SH-SY5Y (cell line): ENCODE results near the gene LYPD3.

ENCODE experiments used
- GATA2 ChIP-seq: IDR thresholded peaks from 2 replicates; pipeline ENCODE4 v1.6.1; 2011; ENCODE audit warnings: mild to moderate bottlenecking, low read depth, low read length
- GATA3 ChIP-seq: IDR thresholded peaks from 2 replicates; pipeline ENCODE4 v1.6.1; 2011; ENCODE audit warnings: low read depth, mild to moderate bottlenecking, low read length, moderate library complexity

Gene LYPD3

GRCh38 chr19:43460362-43461016 is 4.9 kb downstream of the LYPD3 start:
- TF ChIP-seq GATA2: no peak
- TF ChIP-seq GATA3: no peak

GRCh38 chr19:43457809-43458208 is 7.6 kb downstream of the LYPD3 start:
- TF ChIP-seq GATA2: no peak
- TF ChIP-seq GATA3: no peak

- TF ChIP-seq GATA3 (no peak), GATA2 (no peak)
These were observed 9.9 kb downstream of the LYPD3 start for GRCh38 chr19:43455321-43456113.

- TF ChIP-seq GATA2 (no peak), GATA3 (no peak)
These were observed 11.4 kb downstream of the LYPD3 start for GRCh38 chr19:43454031-43454430.

GRCh38 chr19:43452582-43452981 is 12.8 kb downstream of the LYPD3 start:
- TF ChIP-seq GATA3: no peak

- no peak for TF ChIP-seq GATA2
- TF ChIP-seq GATA3: no peak
These were observed 14.8 kb downstream of the LYPD3 start for GRCh38 chr19:43450545-43450997.

GRCh38 chr19:43447655-43448054 is 17.8 kb downstream of the LYPD3 start:
- no peak for TF ChIP-seq GATA2
- no peak for TF ChIP-seq GATA3

- TF ChIP-seq GATA2 (no peak), GATA3 (no peak)
These were observed 18.5 kb downstream of the LYPD3 start for GRCh38 chr19:43446746-43447489.

- no peak for TF ChIP-seq GATA3
These were observed 20.0 kb downstream of the LYPD3 start for GRCh38 chr19:43445426-43445825.

GRCh38 chr19:43444531-43445287 is 20.7 kb downstream of the LYPD3 start:
- no peak for TF ChIP-seq GATA3
- TF ChIP-seq GATA2: no peak

GRCh38 chr19:43441716-43442115 is 23.7 kb downstream of the LYPD3 start:
- TF ChIP-seq GATA2 (no peak), GATA3 (no peak)

- TF ChIP-seq GATA3 (no peak), GATA2 (no peak)
These were observed 25.7 kb downstream of the LYPD3 start for GRCh38 chr19:43439709-43440063.

- TF ChIP-seq GATA2 (no peak), GATA3 (no peak)
These were observed 26.2 kb downstream of the LYPD3 start for GRCh38 chr19:43439032-43439708.
